Liver (tissue), 9 donors: ENCODE measurements around the gene RTL10. TPM values are rescaled to one million over a fixed set of nuclear protein-coding genes. Genes with fewer than 3 reads are reported as not detected.
A peak's percentile ranks its signal among the peaks of the same experiment; 100 is the strongest.

Source experiments
- DNase-seq: peaks from one replicate; pipeline ENCODE4 v3.0.0-alpha.2; 2017; ENCODE audit warnings: low spot score
- H3K27ac ChIP-seq, 2 donors: one replicate each; pipeline ENCODE4 v1.7.0; 2013; ENCODE audit warnings: inconsistent platforms in 2 of 2, low read length in 2 of 2, control low read depth in 1 of 2, low read depth in 1 of 2, mild to moderate bottlenecking in 1 of 2
- H3K27me3 ChIP-seq, 4 donors: one replicate each; pipeline versions ENCODE4 v1.6.1 to v1.7.0; 2013; ENCODE audit warnings: low read length in 3 of 4, inconsistent platforms in 1 of 4, mild to moderate bottlenecking in 1 of 4, moderate library complexity in 1 of 4; ENCODE audit not compliant: control insufficient read depth in 4 of 4, insufficient read depth in 4 of 4
- H3K36me3 ChIP-seq, 4 donors: one replicate each; pipeline versions ENCODE4 v1.6.1 to v1.7.0; 2013; ENCODE audit warnings: low read length in 3 of 4, mild to moderate bottlenecking in 3 of 4, low read depth in 1 of 4, moderate library complexity in 1 of 4; ENCODE audit not compliant: control insufficient read depth in 4 of 4, insufficient read depth in 3 of 4
- H3K4me1 ChIP-seq, 4 donors: one replicate each; pipeline versions ENCODE4 v1.6.1 to v1.7.0; 2013; ENCODE audit warnings: low read length in 3 of 4, mild to moderate bottlenecking in 3 of 4, moderate library complexity in 1 of 4; ENCODE audit not compliant: control insufficient read depth in 4 of 4, insufficient read depth in 4 of 4
- H3K4me3 ChIP-seq, 3 donors: one replicate each; pipeline versions ENCODE4 v1.6.1 to v1.7.0; 2013; ENCODE audit warnings: low read length in 3 of 3, control low read depth in 1 of 3, low read depth in 1 of 3, mild to moderate bottlenecking in 1 of 3
- H3K9ac ChIP-seq, 2 donors: one replicate each; pipeline ENCODE4 v1.7.0; 2013; ENCODE audit warnings: low read length in 2 of 2, mild to moderate bottlenecking in 2 of 2, moderate library complexity in 2 of 2, control low read depth in 1 of 2, low read depth in 1 of 2
- H3K9me3 ChIP-seq, 4 donors: one replicate each; pipeline versions ENCODE4 v1.6.1 to v1.7.0; 2013; ENCODE audit warnings: low read length in 3 of 4; ENCODE audit not compliant: control insufficient read depth in 4 of 4
- ATF3 ChIP-seq: IDR thresholded peaks from 2 replicates; pipeline ENCODE4 v1.6.1; 2016; ENCODE audit warnings: antibody characterized with exemption
- CTCF ChIP-seq: fragments of 150-350 bp; IDR thresholded peaks from 2 replicates; pipeline ENCODE4 v1.5.1; 2017; ENCODE audit warnings: improper control_type of control experiment, low read depth, low read length; ENCODE audit not compliant: missing input control
- FOXA1 ChIP-seq: IDR thresholded peaks from 2 replicates; pipeline ENCODE4 v1.6.1; 2016; ENCODE audit warnings: antibody characterized with exemption
- GABPA ChIP-seq, 2 donors: IDR thresholded peaks in 1 of 2; conservative IDR thresholded peaks in 1 of 2; 2 replicates each; pipeline ENCODE4 v1.6.1; 2016; ENCODE audit warnings: antibody characterized with exemption in 2 of 2, mild to moderate bottlenecking in 1 of 2, moderate library complexity in 1 of 2
- HNF4A ChIP-seq, 2 donors: conservative IDR thresholded peaks; 2 replicates each; pipeline ENCODE4 v1.6.1; 2016; ENCODE audit warnings: antibody characterized with exemption in 2 of 2, mild to moderate bottlenecking in 2 of 2
- HNF4G ChIP-seq: IDR thresholded peaks from 2 replicates; pipeline ENCODE4 v1.6.1; 2016; ENCODE audit warnings: antibody characterized with exemption
- JUND ChIP-seq, 2 donors: IDR thresholded peaks; 2 replicates each; pipeline ENCODE4 v1.6.1; 2016; ENCODE audit warnings: antibody characterized with exemption in 2 of 2
- NR2F2 ChIP-seq: IDR thresholded peaks from 2 replicates; pipeline ENCODE4 v1.6.1; 2016; ENCODE audit warnings: antibody characterized with exemption
- RAD21 ChIP-seq, 2 donors: IDR thresholded peaks; 2 replicates each; pipeline ENCODE4 v1.6.1; 2016; ENCODE audit warnings: antibody characterized with exemption in 2 of 2, mild to moderate bottlenecking in 2 of 2
- RXRA ChIP-seq, 2 donors: IDR thresholded peaks; 2 replicates each; pipeline ENCODE4 v1.6.1; 2017 to 2018; ENCODE audit warnings: antibody characterized with exemption in 2 of 2, mild to moderate bottlenecking in 1 of 2
- SP1 ChIP-seq: IDR thresholded peaks from 2 replicates; pipeline ENCODE4 v1.6.1; 2018; ENCODE audit warnings: antibody characterized with exemption, mild to moderate bottlenecking
- TAF1 ChIP-seq: conservative IDR thresholded peaks from 2 replicates; pipeline ENCODE4 v1.6.1; 2016; ENCODE audit warnings: antibody characterized with exemption, mild to moderate bottlenecking
- YY1 ChIP-seq: IDR thresholded peaks from 2 replicates; pipeline ENCODE4 v1.6.1; 2016; ENCODE audit warnings: antibody characterized with exemption, mild to moderate bottlenecking
- ZBTB33 ChIP-seq: IDR thresholded peaks from 2 replicates; pipeline ENCODE4 v1.6.1; 2016; ENCODE audit warnings: antibody characterized with exemption
- WGBS: extraction: QIAGEN DNeasy Blood & Tissue Kit; methylation state at CpG from one replicate; pipeline ENCODE4 v1.1.7; 2013; 5-methylcytosine and 5-hydroxymethylcytosine counted together
- polyA plus RNA-seq, 2 donors: library from polyadenylated mRNA; stranded (reverse) in 1 of 2; unstranded in 1 of 2; fragments of 200-250 nt in 1 of 2; fragments of >200 nt in 1 of 2; fragmentation: Nextera tagmentation in 1 of 2; extraction: Ambion mirVana in 1 of 2; gene quantifications; one replicate each; pipeline versions ENCODE4 v1.2.1 to v1.2.3, GENCODE V29; 2013 to 2015
- total RNA-seq, 2 donors: library from RNA; depleted of rRNA; stranded (reverse); fragments of >200 nt; gene quantifications; one replicate each; pipeline ENCODE4 v1.2.3, GENCODE V29; 2014
- TF ChIP-seq, protein P1 (sequence below): IDR thresholded peaks from 2 replicates; pipeline ENCODE4 v1.6.1; 2016; ENCODE audit warnings: antibody characterized with exemption, mild to moderate bottlenecking
- TF ChIP-seq, protein P2 (sequence below): IDR thresholded peaks from 2 replicates; pipeline ENCODE4 v1.6.1; 2016; ENCODE audit warnings: antibody characterized with exemption
- donor health status: healthy.
- donor health status: healthy.
- donor health status: healthy.
- donor health status: healthy.
- donor health status: healthy.

The RTL10 gene
- total and polyA plus RNA-seq, 4 donors, result 4.2 to 8.3 (median 7.4) TPM

DNA sequence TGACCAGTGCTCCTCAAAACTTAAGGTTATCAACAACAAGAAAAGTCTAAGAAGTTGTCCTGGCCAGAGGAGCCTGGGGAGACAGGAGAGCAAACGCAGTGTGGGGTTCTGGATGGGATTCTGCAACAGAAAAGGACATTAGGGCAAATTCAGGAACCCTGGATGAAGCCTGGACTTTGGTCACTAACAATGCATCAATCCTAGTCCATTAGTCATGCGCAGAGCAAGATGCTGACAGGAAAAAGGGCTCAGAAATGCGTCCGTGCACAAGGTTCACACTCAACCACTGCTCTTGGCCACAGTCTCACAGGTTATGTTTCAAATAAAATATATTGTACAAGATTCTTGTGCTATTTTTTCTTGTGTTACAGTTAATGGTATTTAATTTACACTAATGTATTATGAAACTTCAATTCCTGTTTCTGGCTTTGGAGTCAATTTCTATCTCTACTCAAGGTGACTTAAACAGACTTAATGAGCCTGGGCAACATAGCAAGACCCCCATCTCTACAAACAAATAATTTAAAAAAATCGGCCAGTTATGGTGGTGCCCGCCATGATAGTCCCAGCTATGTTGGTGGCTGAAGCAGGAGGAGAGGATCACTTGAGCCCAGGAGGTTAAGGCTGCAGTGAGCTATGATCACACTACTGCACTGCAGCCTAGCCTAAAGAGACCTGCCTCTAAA, 13.6 kb downstream of the RTL10 start:
- no peak overlapping the region for H3K9ac ChIP-seq
- H3K27me3 ChIP-seq, result no peaks in the 10 kb centered on the region

GRCh38 chr22:19840059-19840458, 14.6 kb downstream of the RTL10 start:
- WGBS, result 80% methylated on average over 4 of the region's 4 CpGs
- Histone ChIP-seq H3K4me1 (peaks cover 0 to 4% (median 0%) of the 10 kb centered on the region in 4 donors), H3K27ac (no peak overlapping the region), H3K9me3 (no peaks in the 10 kb centered on the region), H3K36me3 (no peaks in the 10 kb centered on the region), H3K4me3 (no peak overlapping the region), H3K9ac (no peak overlapping the region), H3K27me3 (no peaks in the 10 kb centered on the region)
- DNase-seq, result no peak
- TF ChIP-seq TAF1 (no peak), HNF4A (conservative IDR thresholded peaks at IDR 0.05) (no peak)

More for the DNA sequence above, 13.6 kb downstream of the RTL10 start:
- Histone ChIP-seq H3K4me1 (peaks cover 0 to 5% (median 0%) of the 10 kb centered on the region in 4 donors), H3K36me3 (no peaks in the 10 kb centered on the region), H3K9me3 (no peaks in the 10 kb centered on the region), H3K27ac (no peak overlapping the region), H3K4me3 (no peak overlapping the region)
- 82% methylated on average over 6 of the region's 6 CpGs for WGBS
- TF ChIP-seq JUND (IDR thresholded peaks at IDR 0.05) (peak; percentile 25 to 47), RXRA (IDR thresholded peaks at IDR 0.05) (peak; percentile 24 to 31), HNF4G (peak; percentile 79), SP1 (peak; percentile 90), ZBTB33 (no peak), YY1 (peak; percentile 16), RAD21 (IDR thresholded peaks at IDR 0.05) (peak in 1 of 2 donors; percentile 19), GABPA (IDR thresholded peaks at IDR 0.05 in 1 of 2, conservative IDR thresholded peaks at IDR 0.05 in 1 of 2) (no peak), HNF4A (conservative IDR thresholded peaks at IDR 0.05) (peak; percentile 84 to 90)
- TF ChIP-seq, protein P1, sequence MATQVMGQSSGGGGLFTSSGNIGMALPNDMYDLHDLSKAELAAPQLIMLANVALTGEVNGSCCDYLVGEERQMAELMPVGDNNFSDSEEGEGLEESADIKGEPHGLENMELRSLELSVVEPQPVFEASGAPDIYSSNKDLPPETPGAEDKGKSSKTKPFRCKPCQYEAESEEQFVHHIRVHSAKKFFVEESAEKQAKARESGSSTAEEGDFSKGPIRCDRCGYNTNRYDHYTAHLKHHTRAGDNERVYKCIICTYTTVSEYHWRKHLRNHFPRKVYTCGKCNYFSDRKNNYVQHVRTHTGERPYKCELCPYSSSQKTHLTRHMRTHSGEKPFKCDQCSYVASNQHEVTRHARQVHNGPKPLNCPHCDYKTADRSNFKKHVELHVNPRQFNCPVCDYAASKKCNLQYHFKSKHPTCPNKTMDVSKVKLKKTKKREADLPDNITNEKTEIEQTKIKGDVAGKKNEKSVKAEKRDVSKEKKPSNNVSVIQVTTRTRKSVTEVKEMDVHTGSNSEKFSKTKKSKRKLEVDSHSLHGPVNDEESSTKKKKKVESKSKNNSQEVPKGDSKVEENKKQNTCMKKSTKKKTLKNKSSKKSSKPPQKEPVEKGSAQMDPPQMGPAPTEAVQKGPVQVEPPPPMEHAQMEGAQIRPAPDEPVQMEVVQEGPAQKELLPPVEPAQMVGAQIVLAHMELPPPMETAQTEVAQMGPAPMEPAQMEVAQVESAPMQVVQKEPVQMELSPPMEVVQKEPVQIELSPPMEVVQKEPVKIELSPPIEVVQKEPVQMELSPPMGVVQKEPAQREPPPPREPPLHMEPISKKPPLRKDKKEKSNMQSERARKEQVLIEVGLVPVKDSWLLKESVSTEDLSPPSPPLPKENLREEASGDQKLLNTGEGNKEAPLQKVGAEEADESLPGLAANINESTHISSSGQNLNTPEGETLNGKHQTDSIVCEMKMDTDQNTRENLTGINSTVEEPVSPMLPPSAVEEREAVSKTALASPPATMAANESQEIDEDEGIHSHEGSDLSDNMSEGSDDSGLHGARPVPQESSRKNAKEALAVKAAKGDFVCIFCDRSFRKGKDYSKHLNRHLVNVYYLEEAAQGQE, result no peak
- peak; percentile 30 for DNase-seq

DNA sequence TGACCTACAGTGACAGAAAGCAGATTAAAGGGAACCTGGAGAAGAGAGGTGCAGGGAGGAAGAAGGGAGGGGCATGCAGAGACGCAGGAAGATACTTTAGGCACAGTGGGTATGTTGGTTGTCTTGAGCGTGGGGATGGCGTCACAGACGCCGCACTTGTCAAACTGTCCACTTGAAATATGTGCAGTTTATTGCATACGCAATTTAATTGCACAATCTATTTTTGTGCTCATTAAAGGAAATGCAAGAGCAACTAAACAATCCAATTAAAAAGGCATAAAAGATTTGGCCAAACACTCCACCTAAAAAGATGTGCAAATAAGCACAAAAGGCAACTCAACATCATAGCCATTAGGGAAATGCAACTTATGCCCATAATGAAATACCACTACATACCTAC, 16.8 kb downstream of the RTL10 start:
- WGBS, result 92% methylated on average over 6 of the region's 6 CpGs
- H3K9ac ChIP-seq, result no peak overlapping the region

More for the DNA sequence above, 16.8 kb downstream of the RTL10 start:
- H3K4me3 ChIP-seq, result no peak overlapping the region
- no peak for TF ChIP-seq CTCF
- no peak for TF ChIP-seq GABPA (IDR thresholded peaks at IDR 0.05 in 1 of 2, conservative IDR thresholded peaks at IDR 0.05 in 1 of 2)
- no peak for TF ChIP-seq NR2F2
- no peak for TF ChIP-seq SP1
- TF ChIP-seq JUND (IDR thresholded peaks at IDR 0.05), result no peak
- no peak for TF ChIP-seq HNF4G
- TF ChIP-seq FOXA1, result no peak
- TF ChIP-seq, protein P2, sequence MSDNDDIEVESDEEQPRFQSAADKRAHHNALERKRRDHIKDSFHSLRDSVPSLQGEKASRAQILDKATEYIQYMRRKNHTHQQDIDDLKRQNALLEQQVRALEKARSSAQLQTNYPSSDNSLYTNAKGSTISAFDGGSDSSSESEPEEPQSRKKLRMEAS, result no peak
- no peak for TF ChIP-seq ATF3
- H3K27me3 ChIP-seq, result no peaks in the 10 kb centered on the region
- H3K4me1 ChIP-seq, result no peaks in the 10 kb centered on the region
- H3K9me3 ChIP-seq, result no peaks in the 10 kb centered on the region
- no peak for DNase-seq
- no peak overlapping the region for H3K27ac ChIP-seq
- no peaks in the 10 kb centered on the region for H3K36me3 ChIP-seq
